ENCODE results near the gene ALDH16A1.

Gene ALDH16A1

GRCh38 chr19:49513746-49514118 is 60.7 kb downstream of the ALDH16A1 start:
- Histone ChIP-seq H3K27ac (ENCODE audit: low read depth, low read length) (peak overlapping the region; percentile 73), H3K4me3 (ENCODE audit: low read depth in 1 of 2, low read length in 2 of 2) (peak overlapping the region; percentile 77 to 89), H3K9ac (ENCODE audit: low read length) (peak overlapping the region; percentile 15), H3K4me1 (ENCODE audit: insufficient read depth, low read length) (peaks cover 20% of the 10 kb centered on the region), H3K9me3 (ENCODE audit: low read length) (no peaks in the 10 kb centered on the region), H3K27me3 (ENCODE audit: control insufficient read depth in 1 of 2, insufficient read depth in 2 of 2, low read length in 2 of 2) (no peaks in the 10 kb centered on the region), H3K36me3 (ENCODE audit: insufficient read depth, low read length) (peaks cover 13% of the 10 kb centered on the region)

GRCh38 chr19:49514151-49514550 is 61.1 kb downstream of the ALDH16A1 start:
- Histone ChIP-seq H3K27ac (ENCODE audit: low read depth, low read length) (peak overlapping the region; percentile 73), H3K4me3 (ENCODE audit: low read depth in 1 of 2, low read length in 2 of 2) (no peak overlapping the region), H3K36me3 (ENCODE audit: insufficient read depth, low read length) (peaks cover 13% of the 10 kb centered on the region), H3K4me1 (ENCODE audit: insufficient read depth, low read length) (peaks cover 20% of the 10 kb centered on the region), H3K9ac (ENCODE audit: low read length) (no peak overlapping the region), H3K9me3 (ENCODE audit: low read length) (no peaks in the 10 kb centered on the region), H3K27me3 (ENCODE audit: control insufficient read depth in 1 of 2, insufficient read depth in 2 of 2, low read length in 2 of 2) (no peaks in the 10 kb centered on the region)

- Histone ChIP-seq H3K9ac (ENCODE audit: low read length) (no peak overlapping the region), H3K9me3 (ENCODE audit: low read length) (no peaks in the 10 kb centered on the region), H3K27ac (ENCODE audit: low read depth, low read length) (no peak overlapping the region), H3K27me3 (ENCODE audit: control insufficient read depth in 1 of 2, insufficient read depth in 2 of 2, low read length in 2 of 2) (no peaks in the 10 kb centered on the region), H3K36me3 (ENCODE audit: insufficient read depth, low read length) (peaks cover 14% of the 10 kb centered on the region), H3K4me1 (ENCODE audit: insufficient read depth, low read length) (peaks cover 20% of the 10 kb centered on the region), H3K4me3 (ENCODE audit: low read depth in 1 of 2, low read length in 2 of 2) (no peak overlapping the region)
These were observed 62.7 kb downstream of the ALDH16A1 start for GRCh38 chr19:49515767-49516166.

- Histone ChIP-seq H3K36me3 (ENCODE audit: insufficient read depth, low read length) (peaks cover 19% of the 10 kb centered on the region), H3K27ac (ENCODE audit: low read depth, low read length) (no peak overlapping the region)
These were observed 65.0 kb downstream of the ALDH16A1 start for GRCh38 chr19:49518033-49518432.

More at GRCh38 chr19:49518033-49518432, 65.0 kb downstream of the ALDH16A1 start:
- Histone ChIP-seq H3K9ac (ENCODE audit: low read length) (no peak overlapping the region), H3K4me1 (ENCODE audit: insufficient read depth, low read length) (peaks cover 7% of the 10 kb centered on the region), H3K27me3 (ENCODE audit: control insufficient read depth in 1 of 2, insufficient read depth in 2 of 2, low read length in 2 of 2) (no peaks in the 10 kb centered on the region), H3K9me3 (ENCODE audit: low read length) (no peaks in the 10 kb centered on the region), H3K4me3 (ENCODE audit: low read depth in 1 of 2, low read length in 2 of 2) (no peak overlapping the region)

Data from muscle layer of colon (tissue), 2 donors.